ENCODE results near the gene ZNF584.

Gene ZNF584

GRCh38 chr19:58394821-58395219, 13.6 kb upstream of the ZNF584 start:
- no peak for TF ChIP-seq CTCF (IDR thresholded peaks at IDR 0.05; ENCODE audit: low read depth, low read length)
- TF ChIP-seq EZH2phosphoT487 (IDR thresholded peaks at IDR 0.05; ENCODE audit: low read depth): no peak
- no peak overlapping the region for H3K27ac ChIP-seq (ENCODE audit: low read length)
- peaks cover 51% of the 10 kb centered on the region for H3K36me3 ChIP-seq (replicated peaks; ENCODE audit: low read depth, low read length)
- H3K79me2 ChIP-seq (ENCODE audit: low read length): peaks cover 35% of the 10 kb centered on the region
- H3K4me1 ChIP-seq (ENCODE audit: low read length): no peaks in the 10 kb centered on the region
- H4K20me1 ChIP-seq (ENCODE audit: insufficient read depth, low read length): peaks cover 46% of the 10 kb centered on the region
- H2AFZ ChIP-seq (ENCODE audit: low read depth, low read length): no peak overlapping the region
- no peaks in the 10 kb centered on the region for H3K9me3 ChIP-seq (ENCODE audit: insufficient read depth, low read length)
- H3K9ac ChIP-seq (ENCODE audit: low read length): no peak overlapping the region
- no peak overlapping the region for H3K4me2 ChIP-seq (ENCODE audit: low read length)
- no peaks in the 10 kb centered on the region for H3K27me3 ChIP-seq (ENCODE audit: low read depth, low read length)
- H3K4me3 ChIP-seq (ENCODE audit: low read length): no peak overlapping the region

GRCh38 chr19:58395220-58395978, 13.1 kb upstream of the ZNF584 start, which contains the start of gene RNF225:
Gene RNF225 (plus strand): TSS chr19:58395656. CDS start chr19:58396090, 434 bp downstream.
- Histone ChIP-seq H3K9ac (ENCODE audit: low read length) (no peak within 1 kb of the TSS), H3K79me2 (ENCODE audit: low read length) (peaks cover 29% of the 10 kb centered on the region), H2AFZ (ENCODE audit: low read depth, low read length) (no peak within 1 kb of the TSS), H3K27me3 (ENCODE audit: low read depth, low read length) (no peaks in the 10 kb centered on the region), H3K4me1 (ENCODE audit: low read length) (peaks cover under 1% of the 10 kb centered on the region; the same call in 1 of the 2 replicates), H3K9me3 (ENCODE audit: insufficient read depth, low read length) (no peaks in the 10 kb centered on the region), H3K4me2 (ENCODE audit: low read length) (no peak within 1 kb of the TSS), H3K27ac (ENCODE audit: low read length) (no peak within 1 kb of the TSS), H3K4me3 (ENCODE audit: low read length) (no peak within 1 kb of the TSS), H4K20me1 (ENCODE audit: insufficient read depth, low read length) (peaks cover 46% of the 10 kb centered on the region), H3K36me3 (replicated peaks; ENCODE audit: low read depth, low read length) (peaks cover 51% of the 10 kb centered on the region)
- TF ChIP-seq CTCF (IDR thresholded peaks at IDR 0.05; ENCODE audit: low read depth, low read length) (no peak), EZH2phosphoT487 (IDR thresholded peaks at IDR 0.05; ENCODE audit: low read depth) (no peak)

- Histone ChIP-seq H2AFZ (ENCODE audit: low read depth, low read length) (no peak overlapping the region), H3K4me2 (ENCODE audit: low read length) (no peak overlapping the region), H3K27ac (ENCODE audit: low read length) (no peak overlapping the region), H3K9me3 (ENCODE audit: insufficient read depth, low read length) (no peaks in the 10 kb centered on the region), H3K27me3 (ENCODE audit: low read depth, low read length) (no peaks in the 10 kb centered on the region), H3K9ac (ENCODE audit: low read length) (no peak overlapping the region), H3K79me2 (ENCODE audit: low read length) (peaks cover 22% of the 10 kb centered on the region), H3K4me1 (ENCODE audit: low read length) (peaks cover 6% of the 10 kb centered on the region), H3K4me3 (ENCODE audit: low read length) (no peak overlapping the region), H4K20me1 (ENCODE audit: insufficient read depth, low read length) (peaks cover 39% of the 10 kb centered on the region), H3K36me3 (replicated peaks; ENCODE audit: low read depth, low read length) (peaks cover 45% of the 10 kb centered on the region)
- TF ChIP-seq EZH2phosphoT487 (IDR thresholded peaks at IDR 0.05; ENCODE audit: low read depth) (no peak), CTCF (IDR thresholded peaks at IDR 0.05; ENCODE audit: low read depth, low read length) (no peak)
These were observed 12.3 kb upstream of the ZNF584 start for GRCh38 chr19:58395979-58396627.

Data from OCI-LY3 (cell line).